ENCODE measurements around the gene TMA7.
"Not testable (repeated sequence)": the region's sequence is repeated elsewhere in the genome, so short reads cannot be mapped to it uniquely, and the experiment has no call there.

TMA7 gene

DNA sequence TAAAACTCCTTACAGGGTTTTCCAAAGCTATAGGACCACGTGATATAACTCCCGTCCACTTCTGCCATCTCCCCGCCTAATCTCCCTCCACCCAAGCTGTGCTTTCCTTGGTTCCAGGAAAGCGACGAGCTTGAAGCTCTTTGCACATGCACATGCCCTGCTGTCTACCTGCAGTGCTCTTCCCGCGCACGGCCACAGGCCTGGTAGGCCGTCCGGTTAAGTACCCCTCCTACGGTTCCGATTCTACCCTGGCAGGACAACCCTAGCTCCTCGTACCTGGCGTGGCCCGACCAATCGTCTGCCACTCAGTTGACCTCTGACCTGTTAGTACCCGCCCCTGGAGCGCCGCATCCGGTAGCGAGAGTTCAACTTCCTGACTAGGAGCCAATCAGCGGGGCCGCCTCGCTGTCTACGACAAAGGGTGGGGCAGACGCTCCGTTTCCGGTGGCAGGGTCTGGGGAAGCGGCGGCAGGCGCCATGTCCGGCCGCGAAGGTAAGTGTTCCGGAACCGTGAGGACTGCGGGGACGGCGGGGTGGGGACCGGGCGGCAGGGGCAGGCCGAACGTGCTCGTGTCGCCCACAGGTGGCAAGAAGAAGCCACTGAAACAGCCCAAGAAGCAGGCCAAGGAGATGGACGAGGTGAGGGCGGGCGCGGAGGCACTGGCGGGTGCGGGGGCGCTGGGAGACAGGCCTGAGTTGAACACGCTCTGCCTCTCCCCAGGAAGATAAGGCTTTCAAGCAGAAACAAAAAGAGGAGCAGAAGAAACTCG, at the start of gene TMA7, which contains the start of gene CCDC51:
Gene TMA7 (plus strand): TSS at position 438 of the 770 bp plus-strand sequence. CDS start 40 bp downstream, at position 478.
Gene CCDC51 (minus strand): TSS at position 300 of the 770 bp plus-strand sequence. CDS start 4,991 bp downstream, outside the sequence.
- DNase-seq = peak; percentile 95

- DNase-seq = no peak
These were observed 45.7 kb upstream of the TMA7 start for GRCh38 chr3:48394391-48394790.

DNA sequence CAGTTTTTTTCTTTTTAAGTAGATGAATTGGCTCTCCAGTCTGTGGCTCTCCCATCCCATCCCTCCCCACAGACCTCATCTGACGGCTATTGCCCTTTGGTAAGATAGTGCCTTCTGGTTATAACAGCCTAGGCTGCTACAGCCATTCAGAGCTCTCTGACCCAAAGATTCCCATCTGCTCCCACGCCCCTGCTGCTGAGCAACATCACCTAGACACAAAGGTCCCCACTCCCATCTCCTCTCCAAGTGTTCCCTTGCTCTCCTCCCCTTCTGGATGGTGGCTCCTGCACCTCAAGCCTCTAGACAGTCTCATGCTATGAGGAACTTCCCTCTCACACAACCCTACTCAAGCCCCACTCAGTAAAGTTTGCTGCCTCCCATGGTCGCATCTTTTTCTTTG, 44.3 kb upstream of the TMA7 start:
- no peak for DNase-seq

- DNase-seq = no peak
These were observed 42.0 kb upstream of the TMA7 start for GRCh38 chr3:48397767-48398681.

- DNase-seq = no peak
These were observed 41.2 kb upstream of the TMA7 start for GRCh38 chr3:48398701-48399386.

DNA sequence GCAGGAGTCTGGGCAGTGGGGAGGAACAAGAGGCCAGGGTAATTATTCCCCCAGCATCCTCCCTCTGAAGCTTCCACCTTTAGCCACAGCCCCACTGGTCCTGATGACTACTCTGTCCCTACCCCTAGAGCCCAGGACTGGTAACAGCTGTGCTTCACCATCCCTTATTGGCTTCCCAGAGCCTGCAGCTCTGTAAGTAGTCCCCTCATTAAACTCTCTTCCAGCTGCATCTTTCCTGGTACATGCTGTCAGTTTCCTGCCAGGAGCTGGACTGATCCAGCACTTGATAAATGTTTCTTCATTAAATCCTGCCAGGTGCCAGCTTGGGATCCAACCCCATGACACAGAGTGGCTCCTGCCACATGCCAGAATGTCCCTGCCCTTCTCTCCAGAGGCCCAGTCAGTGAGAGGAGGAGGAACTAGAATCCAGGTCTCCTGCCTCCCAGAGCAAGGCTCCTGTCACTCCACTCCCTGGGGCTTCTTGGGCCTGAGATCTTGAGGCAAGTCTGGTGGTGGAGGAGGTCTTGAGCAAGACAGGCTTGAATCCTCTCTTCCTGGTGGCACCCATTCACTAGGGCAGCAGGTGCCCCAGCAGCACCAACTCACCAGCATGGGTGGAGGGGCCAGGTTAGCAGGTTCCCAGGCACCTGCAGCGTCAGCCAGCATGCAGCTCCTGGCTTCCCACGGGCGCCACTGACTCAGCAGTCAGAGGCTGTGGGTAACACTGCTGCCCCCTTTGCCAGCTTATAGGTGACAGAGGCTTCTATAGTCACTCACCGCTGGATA, 40.5 kb upstream of the TMA7 start:
- DNase-seq = no peak

GRCh38 chr3:48400824-48401433, 39.1 kb upstream of the TMA7 start:
- DNase-seq = peak; percentile 53

GRCh38 chr3:48401434-48401901, 38.6 kb upstream of the TMA7 start:
- DNase-seq = not testable (repeated sequence)

DNA sequence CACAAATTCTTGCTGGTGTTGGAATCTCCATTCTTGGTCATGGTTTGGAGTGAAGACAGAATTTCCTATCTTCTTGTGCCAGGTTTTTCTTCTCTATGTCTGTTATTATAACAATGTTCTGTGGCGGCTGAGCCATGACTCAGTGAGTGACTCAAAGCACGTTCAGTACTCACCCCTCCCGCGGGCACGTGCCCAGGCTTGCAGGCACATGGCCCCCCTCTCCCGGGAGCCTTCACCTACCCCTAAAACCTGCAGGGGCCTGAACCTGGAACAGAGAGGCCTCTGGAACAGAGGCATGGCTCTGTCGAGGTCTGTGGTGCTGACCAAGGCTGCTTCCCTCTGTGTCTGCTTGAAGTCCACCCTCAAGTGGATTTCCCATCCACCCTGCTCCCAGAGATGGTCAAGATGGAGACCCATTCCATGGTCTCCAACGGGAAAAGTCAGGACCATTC, 37.8 kb upstream of the TMA7 start:
- peak; percentile 89 for DNase-seq

DNA sequence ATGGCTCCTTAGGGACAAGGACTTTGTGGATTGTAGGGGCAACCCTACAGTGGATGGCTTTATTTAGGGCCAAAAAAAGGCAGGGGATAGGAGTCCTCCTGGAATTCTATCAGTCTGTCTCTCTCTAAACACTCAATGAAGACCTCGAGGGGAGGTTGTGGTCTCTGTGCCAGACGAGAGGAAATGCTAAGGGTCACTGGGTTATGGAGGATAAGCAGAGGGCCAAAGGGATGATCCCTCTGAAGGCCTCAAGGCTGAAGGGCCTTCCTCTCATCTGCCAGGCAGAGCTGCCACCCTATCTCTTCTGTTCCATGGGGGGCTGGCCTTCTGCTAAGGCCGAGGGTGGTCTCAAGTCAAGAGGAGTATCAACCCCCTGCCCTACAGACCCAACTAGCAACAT, 37.1 kb upstream of the TMA7 start:
- no peak for DNase-seq

DNA sequence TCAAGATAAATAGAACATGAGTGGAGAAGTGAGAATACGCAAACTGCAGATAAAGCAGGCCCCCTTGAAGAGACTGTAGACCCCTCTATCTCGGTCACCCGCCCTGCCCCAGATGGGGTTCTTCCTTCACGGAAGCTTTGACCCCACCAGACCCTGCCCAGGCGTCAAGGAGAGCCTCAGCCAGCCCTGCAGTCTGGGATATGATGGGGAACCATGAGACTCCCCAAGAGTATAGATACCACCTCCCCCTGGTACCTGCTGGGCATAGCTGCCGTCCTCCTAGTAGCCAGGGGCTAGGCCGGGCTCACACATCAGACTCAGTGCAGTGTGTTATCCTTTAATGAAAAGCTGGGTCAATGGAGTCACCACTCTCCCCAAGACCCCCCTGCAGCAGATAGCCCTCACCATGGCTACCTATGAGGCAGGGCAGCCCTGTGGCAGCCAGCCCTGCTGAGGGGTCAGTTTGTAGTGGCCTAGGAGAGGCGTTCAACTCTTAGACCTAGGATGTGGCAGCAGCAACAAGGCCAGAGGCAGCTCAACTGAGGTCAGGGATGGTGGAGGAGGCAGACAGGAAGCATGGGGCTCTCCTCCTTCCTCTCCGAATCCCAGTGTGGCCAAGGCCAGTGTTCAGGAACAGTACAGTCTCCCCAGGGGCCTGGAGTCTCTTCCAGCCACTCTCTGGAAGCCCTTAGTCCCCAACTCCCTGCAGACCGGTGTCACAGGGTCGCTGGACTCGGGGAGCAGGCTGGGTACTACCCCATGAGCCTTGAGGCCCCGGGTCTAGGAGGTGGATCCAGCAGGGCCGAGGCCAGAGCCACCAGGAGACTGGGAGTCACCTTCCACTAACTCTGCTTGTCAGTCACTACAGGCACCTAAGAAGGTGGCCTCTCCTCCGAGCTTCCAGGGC, 36.3 kb upstream of the TMA7 start:
- DNase-seq = no peak

DNA sequence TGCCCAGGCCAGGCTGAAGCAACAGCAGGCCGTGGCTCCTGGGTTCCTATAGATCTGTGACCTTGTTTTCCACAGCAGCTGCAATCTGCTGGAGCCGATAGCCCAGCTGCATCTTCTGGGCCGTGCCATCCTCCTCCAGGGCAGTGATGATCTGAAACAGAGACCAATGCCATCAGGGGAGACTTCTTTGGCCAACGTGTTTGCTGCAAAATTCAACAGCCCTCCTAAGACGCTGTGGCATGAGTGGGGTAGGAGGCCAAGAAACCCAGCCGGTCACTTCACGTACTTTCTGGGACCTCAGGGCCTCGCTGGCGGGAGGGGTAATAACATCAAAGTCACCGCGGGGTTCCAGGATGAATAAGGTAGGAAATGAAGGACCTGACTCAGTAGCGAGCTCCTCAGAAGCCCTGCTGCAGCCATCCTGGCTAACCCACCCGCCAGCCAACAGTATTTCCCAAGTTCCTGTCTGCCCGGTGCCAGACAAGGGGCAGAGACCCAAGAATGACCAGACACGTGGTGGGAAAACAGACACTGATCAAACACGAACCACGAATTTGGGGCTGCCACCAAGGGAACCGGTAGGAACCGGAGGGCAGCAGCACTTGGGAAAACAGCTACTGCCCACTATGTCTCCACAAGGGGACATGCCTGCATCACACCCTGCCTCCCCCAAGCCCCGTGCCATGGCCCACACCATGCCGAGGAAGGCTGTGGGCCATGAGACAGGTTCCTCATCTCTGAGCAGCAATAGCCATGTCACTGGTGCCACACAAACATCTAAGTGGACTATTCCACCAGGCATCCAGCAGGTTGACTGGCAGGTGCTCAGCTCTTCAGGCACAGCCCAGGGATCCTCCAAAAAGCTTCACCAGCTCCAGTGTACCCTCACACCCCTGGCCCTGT, 35.4 kb upstream of the TMA7 start:
- no peak for DNase-seq

DNA sequence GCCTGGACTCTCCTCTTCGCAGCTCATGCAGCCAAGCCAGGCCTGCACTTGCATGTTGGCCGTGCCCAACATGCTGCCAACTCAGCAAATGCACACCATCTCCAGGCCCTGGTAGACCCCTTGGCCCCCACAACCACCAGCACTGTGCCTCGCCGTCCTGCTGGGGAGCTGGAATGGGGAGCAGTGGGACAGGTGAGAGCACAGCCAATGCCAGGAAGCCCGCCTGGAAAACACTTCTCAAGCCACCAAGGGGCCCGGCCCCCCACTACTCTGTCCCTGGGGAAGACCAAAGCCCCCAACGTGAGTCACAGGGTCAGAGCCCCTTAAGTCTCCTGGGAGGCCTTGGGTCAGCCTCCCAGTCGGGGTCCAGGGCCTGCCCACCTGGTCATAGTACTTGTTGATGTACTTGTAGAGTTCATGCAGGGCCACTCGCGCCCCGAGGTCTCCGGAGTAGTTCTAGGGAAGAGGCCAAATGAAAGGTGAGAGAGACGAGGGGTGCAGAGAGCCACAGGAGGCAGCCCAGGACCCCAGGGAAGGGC, 34.6 kb upstream of the TMA7 start:
- no peak for DNase-seq

- DNase-seq = no peak
These were observed 34.1 kb upstream of the TMA7 start for GRCh38 chr3:48405971-48406370.

GRCh38 chr3:48406443-48407431, 33.3 kb upstream of the TMA7 start:
- no peak for DNase-seq

DNA sequence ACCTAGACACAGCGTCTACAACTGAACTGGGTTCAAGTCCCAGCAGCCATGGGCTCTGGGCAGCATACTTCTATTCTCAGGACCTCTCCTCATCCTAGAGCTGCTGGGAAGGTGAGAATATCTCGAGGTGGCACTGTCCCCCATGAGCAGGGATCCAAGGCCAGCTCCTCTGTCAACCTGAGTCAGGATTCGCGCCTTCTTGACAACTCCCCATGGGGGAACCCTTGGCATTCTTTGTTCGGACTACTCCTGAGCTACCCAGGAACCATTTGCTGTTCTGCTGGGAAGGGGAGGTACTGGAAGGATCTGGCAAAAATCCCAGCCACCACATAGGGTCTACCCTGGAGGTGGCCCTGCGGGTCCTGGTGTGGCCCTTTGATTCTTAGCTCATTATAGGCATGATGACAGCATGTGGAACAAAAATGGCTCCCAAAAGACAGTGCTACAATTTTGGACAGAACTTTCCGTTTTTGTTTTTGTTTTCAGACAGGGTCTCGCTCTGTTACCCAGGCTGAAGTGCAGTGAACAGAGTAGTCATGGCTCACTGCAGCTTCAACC, 32.4 kb upstream of the TMA7 start:
- no peak for DNase-seq

DNA sequence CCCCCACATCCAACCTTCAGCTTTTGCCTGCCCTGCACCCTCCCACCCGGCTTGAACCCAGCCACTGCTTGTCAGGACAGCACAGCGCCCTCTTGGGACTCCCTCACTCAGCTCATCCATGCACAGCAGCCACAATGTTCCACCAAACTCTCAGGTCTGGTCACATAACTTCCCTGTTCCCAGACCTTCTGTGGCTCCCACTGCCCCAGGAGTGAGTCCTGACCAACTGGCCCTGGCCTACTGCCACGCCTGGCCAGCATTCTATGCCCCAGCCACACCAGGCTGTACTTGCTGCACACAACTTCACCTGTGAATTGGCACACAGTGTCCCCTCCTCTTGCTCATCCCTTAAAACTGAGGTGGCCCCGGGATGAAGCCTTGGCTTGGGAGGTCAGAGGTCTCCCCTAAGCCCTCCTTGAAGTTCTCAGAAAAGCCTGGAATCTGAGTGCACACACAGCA, 31.2 kb upstream of the TMA7 start:
- no peak for DNase-seq

All from fibroblast of upper back skin (primary cell).